Measurements from ENCODE around the gene OR6C65.
"Not testable (repeated sequence)": the region's sequence is repeated elsewhere in the genome, so short reads cannot be mapped to it uniquely, and the experiment has no call there.

Gene OR6C65

GRCh38 chr12:55400229-55400628 lies at the start of gene OR6C65:
Gene OR6C65 (plus strand): TSS chr12:55400529. CDS start chr12:55400529, 0 bp downstream.
- DNase-seq (ENCODE audit: low spot score), result no peak

- DNase-seq (ENCODE audit: low spot score), result not testable (repeated sequence)
Observed at GRCh38 chr12:55355338-55355737, 45.0 kb upstream of the OR6C65 start.

GRCh38 chr12:55362675-55363074 lies 37.7 kb upstream of the OR6C65 start, which contains the start of gene OR6C75:
Gene OR6C75 (plus strand): TSS chr12:55362975. CDS start chr12:55365111, 2,136 bp downstream.
- DNase-seq (ENCODE audit: low spot score), result no peak

- no peak for DNase-seq (ENCODE audit: low spot score)
Observed at GRCh38 chr12:55365086-55365485, 35.2 kb upstream of the OR6C65 start.

- DNase-seq (ENCODE audit: low spot score), result no peak
Observed at GRCh38 chr12:55372521-55372920, 27.8 kb upstream of the OR6C65 start.

GRCh38 chr12:55385891-55386290 lies 14.4 kb upstream of the OR6C65 start:
- no peak for DNase-seq (ENCODE audit: low spot score)

GRCh38 chr12:55392032-55392795 lies 8.1 kb upstream of the OR6C65 start:
- no peak for DNase-seq (ENCODE audit: low spot score)

GRCh38 chr12:55396326-55396725 lies 4.0 kb upstream of the OR6C65 start:
- no peak for DNase-seq (ENCODE audit: low spot score)

- no peak for DNase-seq (ENCODE audit: low spot score)
Observed at GRCh38 chr12:55407866-55408265, 7.5 kb downstream of the OR6C65 start.

- not testable (repeated sequence) for DNase-seq (ENCODE audit: low spot score)
Observed at GRCh38 chr12:55409133-55409532, 8.8 kb downstream of the OR6C65 start.

GRCh38 chr12:55412138-55412537 lies 11.8 kb downstream of the OR6C65 start:
- DNase-seq (ENCODE audit: low spot score), result not testable (repeated sequence)

- not testable (repeated sequence) for DNase-seq (ENCODE audit: low spot score)
Observed at GRCh38 chr12:55413498-55414388, 13.4 kb downstream of the OR6C65 start.

GRCh38 chr12:55414396-55414823 lies 14.1 kb downstream of the OR6C65 start:
- DNase-seq (ENCODE audit: low spot score), result not testable (repeated sequence)

- not testable (repeated sequence) for DNase-seq (ENCODE audit: low spot score)
Observed at GRCh38 chr12:55414889-55415288, 14.6 kb downstream of the OR6C65 start.

GRCh38 chr12:55416961-55417360 lies 16.6 kb downstream of the OR6C65 start:
- no peak for DNase-seq (ENCODE audit: low spot score)

GRCh38 chr12:55420307-55420962 lies 20.1 kb downstream of the OR6C65 start:
- no peak for DNase-seq (ENCODE audit: low spot score)

- DNase-seq (ENCODE audit: low spot score), result no peak
Observed at GRCh38 chr12:55425954-55426353, 25.6 kb downstream of the OR6C65 start, which contains the start of gene OR6C76. Gene OR6C76 (plus strand): TSS chr12:55426254. CDS start chr12:55426254, 0 bp downstream.

GRCh38 chr12:55428331-55429243 lies 28.3 kb downstream of the OR6C65 start:
- no peak for DNase-seq (ENCODE audit: low spot score)

GRCh38 chr12:55441233-55441632 lies 40.9 kb downstream of the OR6C65 start:
- not testable (repeated sequence) for DNase-seq (ENCODE audit: low spot score)

GRCh38 chr12:55443776-55444175 lies 43.4 kb downstream of the OR6C65 start, which contains the start of gene OR6C2:
Gene OR6C2 (plus strand): TSS chr12:55444076. CDS start chr12:55452214, 8,138 bp downstream.
- no peak for DNase-seq (ENCODE audit: low spot score)

GRCh38 chr12:55445357-55445756 lies 45.0 kb downstream of the OR6C65 start:
- DNase-seq (ENCODE audit: low spot score), result no peak

Data from hepatic stellate cell (primary cell).